Erythroblast (primary cell): ENCODE measurements around the gene MBLAC1.

Source experiments
- GATA1 ChIP-seq: IDR thresholded peaks from 2 replicates; pipeline ENCODE4 v1.6.1; 2011; ENCODE audit warnings: low read depth, mild to moderate bottlenecking, control low read depth, low read length, moderate library complexity
- POLR2A ChIP-seq: IDR thresholded peaks from 2 replicates; pipeline ENCODE4 v1.6.1; 2011; ENCODE audit warnings: mild to moderate bottlenecking, low read length

DNA sequence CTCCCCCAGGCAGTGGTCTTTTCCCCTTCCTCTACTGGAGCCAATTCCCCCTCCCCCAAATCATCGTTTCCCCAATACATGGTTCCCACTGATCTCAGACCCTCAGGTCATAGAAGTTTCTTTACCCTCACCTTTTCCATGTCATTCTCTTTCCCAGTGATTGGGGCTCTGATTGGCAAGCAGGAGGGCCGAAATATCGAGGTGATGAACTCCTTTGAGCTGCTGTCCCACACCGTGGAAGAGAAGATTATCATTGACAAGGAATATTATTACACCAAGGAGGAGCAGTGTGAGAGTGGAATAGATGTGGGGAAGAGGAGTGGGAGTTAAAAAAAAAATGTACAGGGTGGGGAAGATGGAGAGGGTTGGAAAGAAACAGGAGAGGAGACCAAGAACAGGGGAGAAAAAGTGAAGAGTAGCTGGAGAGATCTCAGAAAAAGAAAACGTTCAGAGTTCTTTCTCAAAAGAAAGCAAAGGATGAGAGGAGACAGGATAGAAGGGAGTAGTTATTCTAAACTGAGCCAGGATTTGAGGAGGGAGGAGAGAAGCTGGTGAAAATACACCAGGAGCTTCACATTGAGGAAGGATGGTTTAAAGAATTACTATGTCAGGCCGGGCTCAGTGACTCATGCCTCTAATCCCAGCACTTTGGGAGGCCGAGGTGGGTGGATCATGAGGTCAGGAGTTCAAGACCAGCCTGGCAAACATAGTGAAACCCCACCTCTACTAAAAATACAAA lies 37.1 kb upstream of the MBLAC1 start:
- TF ChIP-seq POLR2A (no peak), GATA1 (no peak)
